RWPE2 (cell line): ENCODE data around the gene TBC1D5.
A peak's percentile ranks its signal among the peaks of the same experiment; 100 is the strongest.

ENCODE experiments used
- ATAC-seq: fragments of 200-7000 bp; cut with Tn5 transposase; 3 replicates; pipeline ENCODE4 v1.9.1; 2021; ENCODE audit warnings: low read depth
- DNase-seq: peaks from one replicate; pipeline ENCODE4 v3.0.0-alpha.2; 2020; ENCODE audit warnings: low spot score
- H3K27ac ChIP-seq: fragments of 450-650 bp; 2 replicates; pipeline ENCODE4 v1.5.1; 2017; ENCODE audit warnings: mild to moderate bottlenecking; ENCODE audit not compliant: poor library complexity, severe bottlenecking
- H3K27me3 ChIP-seq: fragments of 250-450 bp; sonication (Bioruptor Pico); 2 replicates; pipeline ENCODE4 v1.5.1; 2021; ENCODE audit warnings: mild to moderate bottlenecking, moderate library complexity; ENCODE audit not compliant: insufficient read depth, poor library complexity, severe bottlenecking
- H3K36me3 ChIP-seq: fragments of 250-450 bp; sonication (Bioruptor Pico); 2 replicates; pipeline ENCODE4 v1.5.1; 2020; ENCODE audit warnings: low read depth, mild to moderate bottlenecking, moderate library complexity
- H3K4me1 ChIP-seq: fragments of 250-450 bp; sonication (Bioruptor Pico); 2 replicates; pipeline ENCODE4 v1.5.1; 2021; ENCODE audit warnings: mild to moderate bottlenecking, moderate library complexity; ENCODE audit not compliant: insufficient read depth, poor library complexity, severe bottlenecking
- H3K4me3 ChIP-seq: fragments of 250-450 bp; sonication (Bioruptor Pico); 2 replicates; pipeline ENCODE4 v1.5.1; 2021; ENCODE audit warnings: mild to moderate bottlenecking, moderate library complexity; ENCODE audit not compliant: severe bottlenecking
- H3K9me3 ChIP-seq: fragments of 250-450 bp; sonication (Bioruptor Pico); 2 replicates; pipeline ENCODE4 v1.5.1; 2021; ENCODE audit warnings: mild to moderate bottlenecking, moderate library complexity; ENCODE audit not compliant: severe bottlenecking
- TF ChIP-seq, protein P1 (sequence below): fragments of 450-650 bp; IDR thresholded peaks from one replicate; pipeline ENCODE4 v1.5.1; 2017; ENCODE audit warnings: mild to moderate bottlenecking, moderate library complexity; ENCODE audit not compliant: poor library complexity, severe bottlenecking

The TBC1D5 gene

DNA sequence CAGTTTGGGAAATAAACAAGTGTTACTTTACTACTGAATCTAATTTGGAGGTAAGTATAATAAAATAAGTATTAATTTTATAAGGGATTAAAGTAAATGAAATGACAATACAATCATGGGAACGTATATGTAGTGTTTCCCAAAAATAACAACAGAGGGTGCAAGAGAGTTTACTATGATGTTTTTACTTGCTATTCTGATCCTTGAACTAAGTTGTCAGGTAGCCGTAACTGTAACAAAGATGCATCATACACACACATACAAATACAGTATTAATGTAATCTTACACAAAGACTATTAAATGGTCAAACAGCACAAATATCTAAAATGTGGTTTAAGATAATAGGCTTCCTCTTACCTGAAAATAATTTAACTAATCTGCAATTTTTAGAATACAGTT lies 311.4 kb downstream of the TBC1D5 start:
- ATAC-seq (0 out of 3 replicates have a peak, but pooled peaks have one; percentile 45), DNase-seq (no peak)
- TF ChIP-seq, protein P1, sequence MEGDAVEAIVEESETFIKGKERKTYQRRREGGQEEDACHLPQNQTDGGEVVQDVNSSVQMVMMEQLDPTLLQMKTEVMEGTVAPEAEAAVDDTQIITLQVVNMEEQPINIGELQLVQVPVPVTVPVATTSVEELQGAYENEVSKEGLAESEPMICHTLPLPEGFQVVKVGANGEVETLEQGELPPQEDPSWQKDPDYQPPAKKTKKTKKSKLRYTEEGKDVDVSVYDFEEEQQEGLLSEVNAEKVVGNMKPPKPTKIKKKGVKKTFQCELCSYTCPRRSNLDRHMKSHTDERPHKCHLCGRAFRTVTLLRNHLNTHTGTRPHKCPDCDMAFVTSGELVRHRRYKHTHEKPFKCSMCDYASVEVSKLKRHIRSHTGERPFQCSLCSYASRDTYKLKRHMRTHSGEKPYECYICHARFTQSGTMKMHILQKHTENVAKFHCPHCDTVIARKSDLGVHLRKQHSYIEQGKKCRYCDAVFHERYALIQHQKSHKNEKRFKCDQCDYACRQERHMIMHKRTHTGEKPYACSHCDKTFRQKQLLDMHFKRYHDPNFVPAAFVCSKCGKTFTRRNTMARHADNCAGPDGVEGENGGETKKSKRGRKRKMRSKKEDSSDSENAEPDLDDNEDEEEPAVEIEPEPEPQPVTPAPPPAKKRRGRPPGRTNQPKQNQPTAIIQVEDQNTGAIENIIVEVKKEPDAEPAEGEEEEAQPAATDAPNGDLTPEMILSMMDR = peak; percentile 79
- H3K27ac ChIP-seq = no peak overlapping the region
- H3K36me3 ChIP-seq = no peaks in the 10 kb centered on the region
- peaks cover 2% of the 10 kb centered on the region for H3K9me3 ChIP-seq
- H3K27me3 ChIP-seq = no peaks in the 10 kb centered on the region
- H3K4me1 ChIP-seq = peaks cover 7% of the 10 kb centered on the region
- H3K4me3 ChIP-seq = no peak overlapping the region

DNA sequence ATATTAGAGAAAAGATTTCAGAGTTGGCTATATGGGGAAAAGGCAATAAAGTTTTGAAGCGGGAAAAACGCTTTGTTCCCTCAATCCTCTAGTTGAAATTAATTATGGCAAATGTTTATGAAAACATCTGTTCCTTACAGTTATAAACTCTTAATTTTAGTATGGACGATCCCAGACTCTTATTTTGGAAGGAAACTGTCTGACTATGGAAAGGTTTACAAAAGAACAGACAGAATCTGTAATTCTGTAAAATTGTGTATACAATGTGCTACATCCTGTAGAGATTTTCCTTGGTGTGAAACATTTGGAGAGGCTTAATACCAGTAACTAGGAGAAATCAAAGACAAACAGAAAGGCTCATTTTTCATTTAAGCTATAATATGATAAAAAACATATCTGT lies 311.8 kb downstream of the TBC1D5 start:
- Histone ChIP-seq H3K4me3 (no peak overlapping the region), H3K9me3 (peaks cover 2% of the 10 kb centered on the region), H3K4me1 (peaks cover 7% of the 10 kb centered on the region), H3K27me3 (no peaks in the 10 kb centered on the region), H3K36me3 (no peaks in the 10 kb centered on the region), H3K27ac (no peak overlapping the region)
- ATAC-seq (no peak), DNase-seq (no peak)
- TF ChIP-seq, protein P1 = no peak

DNA sequence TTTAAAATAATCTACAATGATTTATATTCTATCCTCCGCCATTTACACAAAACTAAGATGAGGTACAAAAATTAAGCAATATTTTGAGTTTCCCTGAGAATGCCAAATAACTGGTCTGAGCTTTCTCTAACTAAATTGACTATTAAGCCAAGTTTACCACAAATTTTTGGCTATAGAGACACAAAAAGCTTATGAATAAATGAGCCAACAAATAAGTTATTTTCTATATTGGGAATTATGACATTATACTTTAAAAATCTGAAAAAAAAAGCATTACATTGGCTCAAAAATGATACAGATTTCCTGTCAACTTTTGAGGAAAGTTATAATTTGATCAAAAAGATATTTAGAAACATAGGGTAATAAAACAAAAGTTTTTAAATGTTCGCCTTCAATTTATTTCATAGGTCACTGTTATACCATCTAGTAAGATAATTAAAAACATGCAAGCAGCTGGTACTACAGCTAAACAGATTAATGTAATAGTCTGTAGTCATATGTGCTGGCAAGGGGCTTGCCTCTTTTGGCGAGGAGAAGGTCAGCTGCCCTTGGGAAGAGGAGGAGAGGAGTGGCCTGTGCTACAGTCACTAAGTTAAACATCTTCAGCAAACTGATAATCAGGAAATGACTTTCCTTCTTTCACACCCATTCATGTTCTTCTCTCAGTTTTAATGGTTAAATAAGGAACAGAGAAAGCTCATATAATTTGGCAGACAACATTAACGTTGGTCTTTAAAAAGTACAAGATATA lies 318.5 kb downstream of the TBC1D5 start:
- TF ChIP-seq, protein P1 = no peak
- H3K4me3 ChIP-seq = no peak overlapping the region
- ATAC-seq = no peak
- no peak overlapping the region for H3K27ac ChIP-seq
- no peaks in the 10 kb centered on the region for H3K36me3 ChIP-seq
- DNase-seq = no peak
- H3K9me3 ChIP-seq = no peaks in the 10 kb centered on the region
- no peaks in the 10 kb centered on the region for H3K27me3 ChIP-seq
- peaks cover 4% of the 10 kb centered on the region for H3K4me1 ChIP-seq

DNA sequence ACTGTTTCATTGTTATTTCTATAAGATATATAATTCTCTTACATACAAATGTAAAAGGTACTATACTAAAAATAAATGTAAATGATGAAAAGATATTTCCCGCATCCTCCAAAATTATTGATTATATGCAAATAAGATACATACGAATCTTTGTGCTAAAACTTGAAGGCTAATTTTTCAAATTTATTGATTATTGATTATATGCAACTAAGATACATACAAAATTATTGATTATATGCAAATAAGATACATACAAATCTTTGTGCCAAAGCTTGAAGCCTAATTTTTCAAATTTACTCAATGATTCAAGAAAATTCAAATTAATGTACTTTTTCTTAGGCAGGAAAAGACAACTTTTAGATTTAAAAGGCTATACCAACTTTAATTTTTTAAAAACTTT lies 319.8 kb downstream of the TBC1D5 start:
- Histone ChIP-seq H3K36me3 (no peaks in the 10 kb centered on the region), H3K27me3 (no peaks in the 10 kb centered on the region), H3K9me3 (no peaks in the 10 kb centered on the region), H3K4me1 (peaks cover 4% of the 10 kb centered on the region), H3K4me3 (no peak overlapping the region), H3K27ac (no peak overlapping the region)
- no peak for ATAC-seq
- DNase-seq = no peak
- TF ChIP-seq, protein P1 = no peak

DNA sequence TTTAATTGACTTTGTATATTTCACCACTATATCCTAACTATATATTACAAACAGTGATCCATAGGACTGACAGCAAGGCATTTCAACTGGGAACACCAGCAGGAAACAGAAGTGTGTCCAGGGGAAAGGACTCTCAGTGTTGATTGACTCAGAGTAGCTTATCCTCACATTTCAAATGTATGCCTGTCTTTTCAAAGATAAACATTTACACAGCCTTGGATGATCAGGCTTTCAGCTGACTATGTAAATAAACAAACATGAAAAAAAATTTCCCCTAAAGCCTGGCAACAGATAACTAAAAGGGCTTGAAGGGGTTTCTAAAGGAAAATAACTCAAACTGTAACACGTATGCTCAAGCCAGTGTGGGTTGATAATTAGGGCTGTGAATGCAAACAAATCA lies 321.8 kb downstream of the TBC1D5 start:
- H3K4me1 ChIP-seq = peaks cover 4% of the 10 kb centered on the region
- no peaks in the 10 kb centered on the region for H3K36me3 ChIP-seq
- ATAC-seq (no peak), DNase-seq (no peak)
- no peak overlapping the region for H3K4me3 ChIP-seq
- H3K9me3 ChIP-seq = no peaks in the 10 kb centered on the region
- TF ChIP-seq, protein P1 = no peak
- no peak overlapping the region for H3K27ac ChIP-seq
- no peaks in the 10 kb centered on the region for H3K27me3 ChIP-seq
